GM12878 (cell line): ENCODE results near the gene CLDN9. TPM values are rescaled to one million over a fixed set of nuclear protein-coding genes. Genes with fewer than 3 reads are reported as not detected.

Source experiments
- ATAC-seq: fragments of 200-7000 bp; cut with Tn5 transposase; 3 replicates; pipeline ENCODE4 v1.9.1; 2020; ENCODE audit warnings: mild to moderate bottlenecking, moderate library complexity
- BruUV-seq: library from RNA; stranded (reverse); fragments of 400-500 nt; replicated peaks from 2 replicates; lab custom pipeline; 2021; lab: Mats Ljungman, UMichigan
- CTCF ChIA-PET: fragments of 300-600 bp; sonication (Branson Sonifier 250); formaldehyde crosslinking; extraction: SDS; loops from one replicate; lab custom pipeline; 2021; ENCODE audit warnings: inconsistent platforms; lab: Yijun Ruan, JAX
- POLR2A ChIA-PET: fragments of 350-600 bp; formaldehyde crosslinking; extraction: SDS; loops from one replicate; lab custom pipeline; 2021; ENCODE audit warnings: inconsistent platforms; lab: Charles Lee
- RAD21 ChIA-PET: fragments of 300-600 bp; sonication (Branson Sonifier 250); formaldehyde crosslinking; loops from one replicate; lab custom pipeline; 2023; ENCODE audit warnings: antibody characterized with exemption; ENCODE audit not compliant: unreplicated experiment; lab: Charles Lee
- SMC1A ChIA-PET: fragments of 300-600 bp; sonication (Branson Sonifier 250); formaldehyde crosslinking; loops from one replicate; lab custom pipeline; 2023; ENCODE audit not compliant: unreplicated experiment, uncharacterized antibody; lab: Charles Lee
- DNase-seq: peaks from one replicate; pipeline ENCODE4 v3.0.0-alpha.2; 2011; ENCODE audit warnings: low read depth, low spot score
- FAIRE-seq: peaks from 3 replicates; lab custom pipeline; 2011; peaks lifted over from hg19 to GRCh38; lab: Jason Lieb, UNC
- H2AFZ ChIP-seq: 2 replicates; pipeline ENCODE4 v1.6.0; 2011; ENCODE audit warnings: low read depth, low read length, control low read depth; ENCODE audit not compliant: control insufficient read depth
- H3K27ac ChIP-seq: 2 replicates; pipeline ENCODE4 v1.5.1; 2011; ENCODE audit warnings: control low read depth; ENCODE audit not compliant: control insufficient read depth, insufficient read depth
- H3K27me3 ChIP-seq, 2 experiments: replicated peaks in 1 of 2; 2 replicates each; pipeline versions ENCODE4 v1.6.0 to v1.6.1; 2011; ENCODE audit warnings: low read length in 1 of 2; ENCODE audit not compliant: control insufficient read depth in 2 of 2, insufficient read depth in 2 of 2
- H3K36me3 ChIP-seq, 2 experiments: 2 replicates each; pipeline ENCODE4 v1.5.1; 2011; ENCODE audit warnings: low read length in 1 of 2; ENCODE audit not compliant: control insufficient read depth in 2 of 2, insufficient read depth in 2 of 2
- H3K4me1 ChIP-seq: 2 replicates; pipeline ENCODE4 v1.6.1; 2011; ENCODE audit warnings: mild to moderate bottlenecking, low read length, moderate library complexity, mixed read lengths; ENCODE audit not compliant: control insufficient read depth, insufficient read depth
- H3K4me2 ChIP-seq: 2 replicates; pipeline ENCODE4 v1.6.0; 2011; ENCODE audit warnings: control low read depth; ENCODE audit not compliant: control insufficient read depth, insufficient read depth
- H3K4me3 ChIP-seq: fragments of 200-600 bp; sonication (generic); 2 replicates; pipeline ENCODE4 v1.5.1; 2016
- H3K79me2 ChIP-seq: 2 replicates; pipeline ENCODE4 v1.6.0; 2011; ENCODE audit warnings: low read length; ENCODE audit not compliant: control insufficient read depth, insufficient read depth
- H3K9ac ChIP-seq: 2 replicates; pipeline ENCODE4 v1.8.0; 2011; ENCODE audit warnings: low read length, control low read depth, mixed read lengths; ENCODE audit not compliant: control insufficient read depth, insufficient read depth
- H3K9me3 ChIP-seq: replicated peaks from 3 replicates; pipeline ENCODE4 v1.5.1; 2011; ENCODE audit warnings: mild to moderate bottlenecking, low read length; ENCODE audit not compliant: control insufficient read depth, insufficient read depth
- H4K20me1 ChIP-seq: 2 replicates; pipeline ENCODE4 v1.6.0; 2011; ENCODE audit not compliant: control insufficient read depth, insufficient read depth
- BMI1 ChIP-seq: fragments of 450-650 bp; IDR thresholded peaks from 2 replicates; pipeline ENCODE4 v1.6.1; 2016; ENCODE audit warnings: mild to moderate bottlenecking, moderate library complexity, borderline replicate concordance
- CBX3 ChIP-seq: fragments of 200-600 bp; sonication (generic); IDR thresholded peaks from 2 replicates; pipeline ENCODE4 v1.6.1; 2016; ENCODE audit warnings: low read depth, borderline replicate concordance
- CREB1 ChIP-seq: IDR thresholded peaks from 2 replicates; pipeline ENCODE4 v1.6.1; 2012; ENCODE audit warnings: low read depth, mild to moderate bottlenecking, inconsistent platforms
- E2F8 ChIP-seq: fragments of 450-650 bp; IDR thresholded peaks from 2 replicates; pipeline ENCODE4 v1.6.1; 2018; ENCODE audit warnings: mild to moderate bottlenecking, low read depth, moderate library complexity; ENCODE audit not compliant: partially characterized antibody
- HDAC6 ChIP-seq: fragments of 200-600 bp; sonication (generic); IDR thresholded peaks from one replicate; pipeline ENCODE4 v1.8.0; 2017; ENCODE audit warnings: antibody characterized with exemption; ENCODE audit not compliant: unreplicated experiment
- LARP7 ChIP-seq: fragments of 450-650 bp; IDR thresholded peaks from 2 replicates; pipeline ENCODE4 v1.6.1; 2017; ENCODE audit warnings: mild to moderate bottlenecking
- MYB ChIP-seq: fragments of 150-350 bp; IDR thresholded peaks from 2 replicates; pipeline ENCODE4 v1.6.1; 2014; ENCODE audit warnings: mild to moderate bottlenecking, low read depth, low read length, borderline replicate concordance
- MYC ChIP-seq: IDR thresholded peaks from 2 replicates; pipeline ENCODE4 v1.6.1; 2011; ENCODE audit warnings: mild to moderate bottlenecking, low read length, moderate library complexity, inconsistent platforms; ENCODE audit not compliant: insufficient read depth, insufficient replicate concordance, insufficient read length, severe bottlenecking
- POLR2A ChIP-seq: IDR thresholded peaks from 2 replicates; pipeline ENCODE4 v1.6.1; 2011; ENCODE audit warnings: low read depth, mild to moderate bottlenecking, low read length
- SIN3A ChIP-seq: IDR thresholded peaks from 2 replicates; pipeline ENCODE4 v1.6.1; 2012; ENCODE audit warnings: low read depth, low read length, improper control_type of control experiment
- SKIL ChIP-seq: fragments of 450-650 bp; IDR thresholded peaks from 2 replicates; pipeline ENCODE4 v1.6.1; 2017; ENCODE audit warnings: mild to moderate bottlenecking, low read depth, inconsistent platforms; ENCODE audit not compliant: poor library complexity, severe bottlenecking
- SREBF2 ChIP-seq: IDR thresholded peaks from 2 replicates; pipeline ENCODE4 v1.6.1; 2012; ENCODE audit warnings: mild to moderate bottlenecking, low read length
- STAT3 ChIP-seq: IDR thresholded peaks from 2 replicates; pipeline ENCODE4 v1.6.1; 2011; ENCODE audit warnings: low read depth, low read length, improper control_type of control experiment
- ZNF24 ChIP-seq: fragments of 450-650 bp; IDR thresholded peaks from 2 replicates; pipeline ENCODE4 v1.6.1; 2017; ENCODE audit warnings: antibody characterized with exemption, mild to moderate bottlenecking
- ZNF274 ChIP-seq: IDR thresholded peaks from one replicate; pipeline ENCODE4 v1.8.0; 2011; ENCODE audit not compliant: insufficient read length, insufficient read depth
- WGBS: methylation state at CpG from one replicate; pipeline ENCODE4 v1.1.6; 2016; ENCODE audit warnings: low lambda C conversion rate; ENCODE audit not compliant: insufficient replicate concordance, insufficient coverage; ENCODE audit errors: missing lambda C conversion rate; 5-methylcytosine and 5-hydroxymethylcytosine counted together
- in situ Hi-C: fragments of 300-500 bp; cut with MboI; formaldehyde crosslinking; loops from 9 replicates; pipeline ENCODE4 v1.14.3; 2018; ENCODE audit warnings: mixed read lengths
- intact Hi-C: fragments of 100-400 bp; cut with micrococcal nuclease; formaldehyde crosslinking; loops from one replicate; pipeline ENCODE4 v1.14.2; 2022; ENCODE audit not compliant: unreplicated experiment
- polyA plus RNA-seq, 11 experiments: library from polyadenylated mRNA; depleted of rRNA in 4 of 11; unstranded in 6 of 11; stranded (reverse) in 5 of 11; fragments of >200 nt; fragmentation: Nextera tagmentation in 4 of 11; fragmentation: Illumina TruSeq in 1 of 11; extraction: Ambion mirVana in 4 of 11; extraction: Trizol in 1 of 11; gene quantifications; 1 replicate in 1 of 11; 2 replicates in 10 of 11; pipeline versions ENCODE4 v1.2.1 to v1.2.3, GENCODE V29; 2011 to 2016; ENCODE audit warnings: inconsistent platforms in 2 of 11, missing spikeins in 2 of 11, low read depth in 1 of 11
- total RNA-seq, 4 experiments: library from RNA; depleted of rRNA in 3 of 4; stranded (reverse); fragments of >200 nt in 3 of 4; fragmentation: Illumina TruSeq in 1 of 4; extraction: Trizol in 1 of 4; gene quantifications; 2 replicates each; pipeline versions ENCODE4 v1.2.1 to v1.2.3, GENCODE V29; 2013 to 2021
- TF ChIP-seq, protein P1 (sequence below): fragments of 450-650 bp; IDR thresholded peaks from 2 replicates; pipeline ENCODE4 v1.6.1; 2016; ENCODE audit warnings: mild to moderate bottlenecking
- TF ChIP-seq, protein P2 (sequence below): fragments of 450-650 bp; IDR thresholded peaks from 2 replicates; pipeline ENCODE4 v1.6.1; 2017; ENCODE audit warnings: mild to moderate bottlenecking

CLDN9 gene
- total and polyA plus RNA-seq, 10 of the 15 experiments (the other 5 are each of a cell fraction or from before 2014, with no cell fraction given), result not detected

DNA sequence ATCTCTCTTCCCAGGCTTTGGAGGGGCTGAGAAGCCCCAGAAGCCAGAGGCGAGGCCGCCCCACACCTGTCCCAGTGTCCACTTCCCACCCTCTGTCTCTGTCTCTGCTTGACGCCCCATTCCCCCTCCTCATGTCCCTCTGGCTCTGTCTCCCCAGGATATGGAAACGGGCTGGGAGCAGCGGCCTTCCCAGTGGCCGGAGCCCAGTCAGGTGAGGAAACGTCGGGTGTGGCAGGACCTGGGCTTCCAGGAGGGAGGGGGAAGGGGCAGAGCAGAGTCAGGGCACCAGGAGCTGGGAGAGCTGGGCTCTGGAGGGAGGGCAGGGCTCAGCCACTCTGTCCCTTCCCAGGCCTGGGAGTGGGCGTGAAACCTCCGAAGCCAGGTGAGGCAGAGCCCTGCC is 21.8 kb upstream of the CLDN9 start:
- ChIA-PET SMC1A (interaction anchor here (0.7 kb wide), 1 partner anchor 13 kb away, joined by 3 read pairs; no protein-coding TSS in a partner anchor), CTCF (no interaction called here), POLR2A (no interaction called here), RAD21 (no interaction called here)
- Histone ChIP-seq H4K20me1 (no peaks in the 10 kb centered on the region), H3K9ac (no peak overlapping the region), H3K36me3 (no peaks in the 10 kb centered on the region), H3K4me2 (no peak overlapping the region), H3K4me1 (no peaks in the 10 kb centered on the region), H3K9me3 (no peaks in the 10 kb centered on the region), H3K4me3 (no peak overlapping the region), H3K79me2 (no peaks in the 10 kb centered on the region), H2AFZ (no peak overlapping the region), H3K27ac (no peak overlapping the region), H3K27me3 (peaks cover 2 to 4% of the 10 kb centered on the region in 2 experiments; a peak in 2 of 4 replicates)
- in situ Hi-C loops, result no loop called here
- BruUV-seq, result no TSS peak
- ATAC-seq, result no peak
- no peak for DNase-seq
- FAIRE-seq, result no peak
- intact Hi-C loops, result no loop called here
- WGBS, result 9% methylated on average over 10 of the region's 10 CpGs
- TF ChIP-seq BMI1 (no peak), LARP7 (no peak), MYB (no peak), POLR2A (no peak), ZNF24 (no peak), HDAC6 (no peak), SKIL (no peak), E2F8 (no peak), ZNF274 (no peak), CBX3 (no peak), MYC (no peak), STAT3 (no peak), SREBF2 (no peak), CREB1 (no peak), SIN3A (no peak)
- TF ChIP-seq, protein P1, sequence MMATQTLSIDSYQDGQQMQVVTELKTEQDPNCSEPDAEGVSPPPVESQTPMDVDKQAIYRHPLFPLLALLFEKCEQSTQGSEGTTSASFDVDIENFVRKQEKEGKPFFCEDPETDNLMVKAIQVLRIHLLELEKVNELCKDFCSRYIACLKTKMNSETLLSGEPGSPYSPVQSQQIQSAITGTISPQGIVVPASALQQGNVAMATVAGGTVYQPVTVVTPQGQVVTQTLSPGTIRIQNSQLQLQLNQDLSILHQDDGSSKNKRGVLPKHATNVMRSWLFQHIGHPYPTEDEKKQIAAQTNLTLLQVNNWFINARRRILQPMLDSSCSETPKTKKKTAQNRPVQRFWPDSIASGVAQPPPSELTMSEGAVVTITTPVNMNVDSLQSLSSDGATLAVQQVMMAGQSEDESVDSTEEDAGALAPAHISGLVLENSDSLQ, result no peak
- TF ChIP-seq, protein P2, sequence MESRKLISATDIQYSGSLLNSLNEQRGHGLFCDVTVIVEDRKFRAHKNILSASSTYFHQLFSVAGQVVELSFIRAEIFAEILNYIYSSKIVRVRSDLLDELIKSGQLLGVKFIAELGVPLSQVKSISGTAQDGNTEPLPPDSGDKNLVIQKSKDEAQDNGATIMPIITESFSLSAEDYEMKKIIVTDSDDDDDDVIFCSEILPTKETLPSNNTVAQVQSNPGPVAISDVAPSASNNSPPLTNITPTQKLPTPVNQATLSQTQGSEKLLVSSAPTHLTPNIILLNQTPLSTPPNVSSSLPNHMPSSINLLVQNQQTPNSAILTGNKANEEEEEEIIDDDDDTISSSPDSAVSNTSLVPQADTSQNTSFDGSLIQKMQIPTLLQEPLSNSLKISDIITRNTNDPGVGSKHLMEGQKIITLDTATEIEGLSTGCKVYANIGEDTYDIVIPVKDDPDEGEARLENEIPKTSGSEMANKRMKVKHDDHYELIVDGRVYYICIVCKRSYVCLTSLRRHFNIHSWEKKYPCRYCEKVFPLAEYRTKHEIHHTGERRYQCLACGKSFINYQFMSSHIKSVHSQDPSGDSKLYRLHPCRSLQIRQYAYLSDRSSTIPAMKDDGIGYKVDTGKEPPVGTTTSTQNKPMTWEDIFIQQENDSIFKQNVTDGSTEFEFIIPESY, result no peak
